Omental fat pad (tissue), 4 donors: ENCODE data around the gene RANBP2. TPM values are rescaled to one million over a fixed set of nuclear protein-coding genes. Genes with fewer than 3 reads are reported as not detected.

Experiments
- ATAC-seq: fragments of 150-250 bp; one replicate; pipeline ENCODE4 v1.9.1; 2016; ENCODE audit warnings: mild to moderate bottlenecking, moderate library complexity; ENCODE audit not compliant: low FRiP score
- DNase-seq: peaks from one replicate; pipeline ENCODE4 v3.0.0-alpha.2; 2019; ENCODE audit warnings: low spot score
- total RNA-seq, 4 donors: library from RNA; depleted of rRNA; stranded (reverse); fragments of >200 nt; gene quantifications; one replicate each; pipeline ENCODE4 v1.1.0, GENCODE V29; 2016
- TF ChIP-seq, protein P1 (sequence below), 3 donors: fragments of 450-650 bp; IDR thresholded peaks; one replicate each; pipeline ENCODE4 v1.5.1; 2016 to 2017; ENCODE audit warnings: antibody characterized with exemption in 3 of 3, mild to moderate bottlenecking in 3 of 3, moderate library complexity in 2 of 3

RANBP2 gene
- total RNA-seq, 4 donors from 2014 or later = 60.3 to 154 (median 83.4) TPM

DNA sequence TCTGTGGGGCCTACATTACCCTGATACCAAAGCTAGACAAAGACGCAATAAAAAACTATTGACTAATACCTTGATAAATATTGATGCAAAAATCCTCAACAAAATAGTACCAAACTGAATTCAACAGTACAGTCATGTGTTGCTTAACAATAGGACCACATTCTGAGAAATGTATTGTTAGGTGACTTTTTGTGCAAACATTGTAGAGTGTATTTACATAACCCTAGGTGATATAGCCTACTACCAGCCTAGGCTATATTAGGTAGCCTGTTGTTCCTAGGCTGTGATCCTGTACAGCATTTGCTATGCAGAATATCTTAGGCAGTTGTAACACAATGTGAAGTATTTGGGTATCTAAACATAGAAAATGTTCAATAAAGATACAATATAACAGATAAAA is 104.0 kb downstream of the RANBP2 start:
- peak; percentile 19 for ATAC-seq
- TF ChIP-seq, protein P1, sequence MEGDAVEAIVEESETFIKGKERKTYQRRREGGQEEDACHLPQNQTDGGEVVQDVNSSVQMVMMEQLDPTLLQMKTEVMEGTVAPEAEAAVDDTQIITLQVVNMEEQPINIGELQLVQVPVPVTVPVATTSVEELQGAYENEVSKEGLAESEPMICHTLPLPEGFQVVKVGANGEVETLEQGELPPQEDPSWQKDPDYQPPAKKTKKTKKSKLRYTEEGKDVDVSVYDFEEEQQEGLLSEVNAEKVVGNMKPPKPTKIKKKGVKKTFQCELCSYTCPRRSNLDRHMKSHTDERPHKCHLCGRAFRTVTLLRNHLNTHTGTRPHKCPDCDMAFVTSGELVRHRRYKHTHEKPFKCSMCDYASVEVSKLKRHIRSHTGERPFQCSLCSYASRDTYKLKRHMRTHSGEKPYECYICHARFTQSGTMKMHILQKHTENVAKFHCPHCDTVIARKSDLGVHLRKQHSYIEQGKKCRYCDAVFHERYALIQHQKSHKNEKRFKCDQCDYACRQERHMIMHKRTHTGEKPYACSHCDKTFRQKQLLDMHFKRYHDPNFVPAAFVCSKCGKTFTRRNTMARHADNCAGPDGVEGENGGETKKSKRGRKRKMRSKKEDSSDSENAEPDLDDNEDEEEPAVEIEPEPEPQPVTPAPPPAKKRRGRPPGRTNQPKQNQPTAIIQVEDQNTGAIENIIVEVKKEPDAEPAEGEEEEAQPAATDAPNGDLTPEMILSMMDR (IDR thresholded peaks at IDR 0.05) = no peak
- no peak for DNase-seq

DNA sequence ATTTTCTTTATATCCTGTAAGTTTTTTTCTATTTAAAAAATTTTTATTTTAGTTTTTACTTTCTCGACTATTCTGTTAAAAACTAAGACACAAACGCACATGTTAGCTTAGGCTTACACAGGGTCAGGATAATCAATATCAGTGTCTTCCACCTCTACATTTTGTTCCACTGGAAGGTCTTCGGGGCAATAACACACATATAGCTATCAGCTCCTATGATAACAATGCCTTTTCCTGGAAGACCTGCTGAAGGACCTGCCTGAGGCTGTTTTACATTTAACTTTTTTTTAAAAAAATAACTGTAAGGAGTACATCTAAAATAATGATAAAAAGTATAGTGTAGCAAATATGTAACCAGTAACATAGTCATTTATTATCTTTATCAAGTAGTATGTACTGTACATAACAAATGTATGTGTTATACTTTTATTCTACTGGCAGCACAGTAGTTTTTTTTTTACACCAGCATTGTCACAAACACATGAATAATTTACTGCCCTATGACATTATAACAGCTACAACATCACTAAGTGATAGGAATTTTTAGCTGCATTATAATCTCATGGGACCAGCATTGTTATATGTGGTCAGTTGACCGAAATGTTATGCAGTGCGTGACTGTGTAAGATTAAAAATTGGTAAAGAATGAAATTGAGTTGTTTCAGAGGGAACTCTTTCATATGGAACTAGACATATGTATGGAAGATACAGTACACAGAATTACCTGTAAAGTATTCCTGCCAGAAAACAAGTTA is 105.2 kb downstream of the RANBP2 start:
- ATAC-seq (peak; percentile 23), DNase-seq (no peak)
- TF ChIP-seq, protein P1 (IDR thresholded peaks at IDR 0.05) = no peak

DNA sequence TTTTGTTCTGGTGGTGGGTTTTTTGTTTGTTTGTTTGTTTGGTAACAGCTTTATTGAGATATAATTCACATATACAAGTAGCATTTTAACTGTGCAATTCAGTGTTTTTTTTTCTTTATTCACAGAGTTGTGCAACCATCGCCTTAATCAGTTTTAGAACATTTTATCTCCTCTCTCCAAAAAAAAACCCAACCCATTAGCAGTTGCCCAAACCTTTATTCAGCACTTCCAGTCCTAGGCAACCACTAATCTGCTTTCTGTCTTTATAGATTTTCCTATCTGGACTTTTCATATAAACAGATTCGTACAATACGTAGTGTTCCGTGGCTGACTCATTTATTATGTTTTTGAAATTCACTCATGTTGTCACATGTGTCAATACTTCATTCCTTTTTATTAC is 106.0 kb downstream of the RANBP2 start:
- peak; percentile 10 for ATAC-seq
- TF ChIP-seq, protein P1 (IDR thresholded peaks at IDR 0.05) = no peak
- DNase-seq = no peak

DNA sequence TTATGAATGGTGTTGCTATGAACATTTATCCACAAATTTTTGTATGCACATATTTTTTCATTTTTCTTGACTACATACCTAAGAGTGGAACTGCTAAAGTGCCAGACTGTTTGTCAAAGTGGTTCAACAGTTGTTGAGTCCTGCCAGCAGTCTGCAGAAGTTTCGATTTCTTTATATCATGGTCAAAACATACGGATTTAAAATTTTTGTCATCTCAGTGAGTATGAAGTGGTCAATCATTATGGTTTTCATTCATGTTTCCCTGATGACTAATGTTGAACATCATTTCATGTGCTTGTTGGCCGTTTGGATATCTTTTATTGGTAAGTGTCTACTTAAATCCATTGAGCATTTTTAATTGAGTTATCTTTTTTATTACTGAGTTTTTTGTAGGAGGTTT is 106.5 kb downstream of the RANBP2 start:
- TF ChIP-seq, protein P1 (IDR thresholded peaks at IDR 0.05) = no peak
- ATAC-seq = peak; percentile 44
- DNase-seq = no peak

DNA sequence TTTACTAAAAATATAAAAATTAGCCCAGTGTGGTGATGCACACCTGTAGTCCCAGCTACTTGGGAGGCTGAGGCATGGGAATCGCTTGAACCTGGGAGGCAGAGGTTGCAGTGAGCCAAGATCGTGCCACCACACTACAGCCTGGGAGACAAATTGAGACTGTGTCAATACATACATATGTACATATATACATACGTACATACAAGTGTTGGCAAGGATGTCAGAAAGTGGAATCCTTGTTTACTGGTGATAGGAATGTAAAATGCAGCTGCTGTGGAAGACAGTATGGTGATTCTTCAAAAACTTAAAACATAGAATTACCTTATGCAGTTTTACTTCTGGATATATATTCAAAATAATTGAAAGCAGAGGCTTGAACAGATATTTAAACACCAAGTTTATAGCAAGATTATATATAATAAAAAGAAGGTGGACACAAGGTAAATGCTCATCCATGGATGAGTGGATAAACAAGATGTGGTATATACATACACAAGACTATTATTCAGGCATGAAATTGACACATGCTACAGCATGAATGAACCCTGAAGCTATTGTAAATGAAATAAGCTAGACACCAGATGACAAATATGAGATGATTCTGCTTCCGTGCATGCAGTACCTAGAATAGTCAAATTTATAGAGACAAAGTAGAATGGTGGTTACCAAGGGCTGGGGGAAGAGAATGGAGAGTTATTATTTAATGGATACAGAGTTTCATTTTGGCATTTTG is 110.5 kb downstream of the RANBP2 start:
- no peak for ATAC-seq
- TF ChIP-seq, protein P1 (IDR thresholded peaks at IDR 0.05) = no peak
- DNase-seq = no peak

DNA sequence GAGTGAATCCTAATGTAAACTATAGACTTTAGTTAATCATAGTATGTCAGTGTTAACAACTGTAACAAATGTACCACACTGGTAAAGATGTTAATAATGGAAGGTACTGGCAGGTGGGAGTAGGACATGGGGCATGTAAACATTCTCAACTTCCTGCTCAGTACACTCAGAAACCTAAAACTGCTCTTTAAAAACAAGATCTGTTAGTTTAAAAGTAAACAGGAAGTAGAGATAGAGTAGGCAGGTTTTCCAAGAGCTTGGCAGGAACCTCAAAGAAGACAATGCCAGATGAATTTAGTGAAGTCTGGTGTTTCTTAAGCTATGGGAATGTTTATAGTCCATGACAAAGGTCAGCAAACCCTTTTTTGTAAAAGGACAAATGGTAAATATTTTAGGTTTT is 113.9 kb downstream of the RANBP2 start:
- TF ChIP-seq, protein P1 (IDR thresholded peaks at IDR 0.05) = no peak
- ATAC-seq = no peak

More for the DNA sequence above, 113.9 kb downstream of the RANBP2 start:
- DNase-seq = no peak
